ENCODE data around the gene IGIP. TPM values are rescaled to one million over a fixed set of nuclear protein-coding genes. Genes with fewer than 3 reads are reported as not detected.

IGIP gene
- total RNA-seq, 1 experiment from 2014 or later: 2.0 TPM

DNA sequence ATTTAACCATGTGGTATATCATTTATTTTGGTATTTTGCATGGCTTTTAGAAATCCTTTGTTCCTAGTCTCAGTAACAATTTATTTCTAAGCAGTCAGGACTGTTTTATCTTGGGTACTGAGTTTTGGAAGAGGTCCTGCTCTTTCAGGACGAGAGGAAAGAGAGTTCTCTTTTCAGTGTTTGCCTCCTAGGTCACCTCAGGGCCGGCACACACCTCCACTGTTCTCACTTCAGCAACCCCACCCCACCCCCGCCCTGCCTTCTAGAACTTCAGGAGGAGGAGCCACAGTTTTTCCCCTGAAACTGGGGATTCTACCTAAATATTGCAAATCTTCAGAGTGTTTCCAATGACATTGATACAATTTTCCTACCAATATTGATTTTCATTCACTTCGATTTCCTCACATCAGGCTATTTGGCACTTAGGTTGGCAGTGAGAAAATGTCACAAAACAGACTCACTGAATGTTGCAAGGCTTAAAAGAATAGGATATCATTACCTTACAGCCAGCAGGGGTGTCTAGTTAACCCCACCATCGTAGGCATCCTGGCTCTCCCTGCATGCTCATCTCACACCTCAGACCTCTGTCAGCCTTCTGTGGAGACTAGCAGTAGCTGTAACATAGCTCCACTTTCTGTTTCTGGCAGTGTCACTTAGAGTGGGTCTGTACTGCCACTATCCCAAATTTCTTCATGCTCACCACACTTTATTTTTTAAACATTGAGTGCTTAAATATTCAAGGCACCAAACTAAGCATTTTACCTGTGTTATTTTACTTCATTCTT is 5.4 kb downstream of the IGIP start:
- DNase-seq (ENCODE audit: low read depth, low spot score): no peak
- in situ Hi-C loops (cut with HindIII; ENCODE audit: low pct_unique_long_range_greater_than_20kb, low sequenced_read_pairs): no loop called here

DNA sequence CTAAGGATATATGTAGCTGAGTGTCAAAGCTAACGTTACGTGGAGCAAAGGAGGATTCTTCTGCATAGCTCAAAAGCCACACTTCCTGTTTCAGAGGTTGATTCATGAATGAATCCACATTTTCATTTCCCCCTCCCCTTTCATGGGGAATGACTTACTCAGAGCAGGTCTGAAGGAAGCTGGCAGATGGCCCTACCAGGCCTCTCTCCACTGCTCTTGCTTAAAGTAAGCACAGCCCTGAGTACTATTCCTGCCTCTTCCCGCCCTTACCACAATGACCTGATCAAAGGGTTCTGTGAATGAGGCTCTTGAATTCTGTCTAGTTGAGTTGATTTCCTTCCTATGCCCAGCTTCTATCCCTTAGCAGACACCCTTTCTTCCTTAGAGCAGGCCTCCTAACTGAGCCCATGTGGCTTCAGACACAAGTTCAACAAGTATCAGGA is 6.3 kb downstream of the IGIP start:
- DNase-seq (ENCODE audit: low read depth, low spot score): peak; percentile 30
- in situ Hi-C loops (cut with HindIII; ENCODE audit: low pct_unique_long_range_greater_than_20kb, low sequenced_read_pairs): no loop called here

GRCh38 chr5:140133514-140134167 is 7.9 kb downstream of the IGIP start:
- in situ Hi-C loops (cut with HindIII; ENCODE audit: low pct_unique_long_range_greater_than_20kb, low sequenced_read_pairs): no loop called here
- no peak for DNase-seq (ENCODE audit: low read depth, low spot score)

GRCh38 chr5:140134277-140134935 is 8.7 kb downstream of the IGIP start:
- in situ Hi-C loops (cut with HindIII; ENCODE audit: low pct_unique_long_range_greater_than_20kb, low sequenced_read_pairs): no loop called here

DNA sequence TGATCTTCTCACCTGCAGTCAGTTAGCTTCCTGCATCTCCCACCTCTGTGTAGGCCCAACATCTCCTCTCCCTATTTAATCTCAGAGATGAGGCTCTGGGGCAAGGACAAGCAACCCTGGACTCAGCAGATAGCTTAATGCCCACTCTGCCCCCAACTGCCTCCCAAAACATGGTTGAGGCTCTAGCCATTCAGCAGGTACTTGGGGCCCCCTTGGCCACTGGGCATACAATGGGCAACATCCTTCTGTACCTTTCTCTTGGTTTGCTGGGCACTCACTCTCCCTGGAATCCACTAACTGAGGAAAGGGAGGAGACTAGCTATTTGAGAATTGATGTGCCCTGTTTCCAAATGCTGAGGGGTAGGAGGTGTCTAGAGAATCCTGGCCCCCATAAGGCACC is 9.4 kb downstream of the IGIP start:
- no peak for DNase-seq (ENCODE audit: low read depth, low spot score)
- in situ Hi-C loops (cut with HindIII; ENCODE audit: low pct_unique_long_range_greater_than_20kb, low sequenced_read_pairs): no loop called here

More at GRCh38 chr5:140134277-140134935, 8.7 kb downstream of the IGIP start:
- no peak for DNase-seq (ENCODE audit: low read depth, low spot score)

- in situ Hi-C loops (cut with HindIII; ENCODE audit: low pct_unique_long_range_greater_than_20kb, low sequenced_read_pairs): no loop called here
- no peak for DNase-seq (ENCODE audit: low read depth, low spot score)
These were observed 10.9 kb downstream of the IGIP start for GRCh38 chr5:140136624-140137023.

DNA sequence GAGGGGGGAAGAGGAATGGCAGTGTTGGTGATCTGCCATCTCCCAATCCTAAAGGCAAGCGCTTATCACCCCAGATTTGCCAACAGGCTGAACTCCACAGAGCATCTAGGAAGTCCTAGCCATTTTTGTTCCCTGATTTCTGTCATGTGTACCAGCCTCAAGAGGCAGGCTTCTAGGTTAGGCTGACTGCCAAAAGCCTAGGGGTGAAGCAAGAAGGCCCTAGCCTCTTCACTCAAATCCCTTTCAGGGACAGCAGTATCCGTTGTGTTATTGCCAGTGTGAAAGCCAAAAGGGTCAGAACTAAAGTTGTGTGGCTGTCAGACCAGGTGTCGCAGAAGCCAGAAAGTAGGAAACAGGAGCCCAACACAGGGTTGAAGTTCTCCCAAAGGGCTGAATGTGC is 14.7 kb downstream of the IGIP start:
- in situ Hi-C loops (cut with HindIII; ENCODE audit: low pct_unique_long_range_greater_than_20kb, low sequenced_read_pairs): no loop called here
- DNase-seq (ENCODE audit: low read depth, low spot score): no peak

DNA sequence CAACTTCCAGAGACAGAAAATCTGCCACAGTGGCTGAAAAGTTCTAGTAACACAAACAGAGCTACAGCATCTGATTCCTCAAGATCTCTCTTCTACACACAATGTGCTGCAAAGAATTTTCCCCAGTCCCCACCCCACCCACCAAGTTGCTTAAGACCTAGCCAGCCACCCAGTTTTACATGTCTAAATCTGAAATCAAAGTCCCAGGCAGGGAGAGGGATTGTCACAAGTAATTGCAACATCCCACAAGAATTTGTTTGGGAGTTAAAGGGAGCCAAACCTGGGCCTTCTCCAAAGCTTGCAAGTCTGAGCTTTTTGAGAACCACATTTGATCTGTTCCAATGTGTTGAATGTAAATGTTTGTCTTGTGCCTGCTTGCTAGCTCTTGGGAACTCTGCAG is 15.5 kb downstream of the IGIP start:
- in situ Hi-C loops (cut with HindIII; ENCODE audit: low pct_unique_long_range_greater_than_20kb, low sequenced_read_pairs): no loop called here
- DNase-seq (ENCODE audit: low read depth, low spot score): no peak

- in situ Hi-C loops (cut with HindIII; ENCODE audit: low pct_unique_long_range_greater_than_20kb, low sequenced_read_pairs): no loop called here
- DNase-seq (ENCODE audit: low read depth, low spot score): no peak
These were observed 16.5 kb downstream of the IGIP start for GRCh38 chr5:140142246-140142645.

DNA sequence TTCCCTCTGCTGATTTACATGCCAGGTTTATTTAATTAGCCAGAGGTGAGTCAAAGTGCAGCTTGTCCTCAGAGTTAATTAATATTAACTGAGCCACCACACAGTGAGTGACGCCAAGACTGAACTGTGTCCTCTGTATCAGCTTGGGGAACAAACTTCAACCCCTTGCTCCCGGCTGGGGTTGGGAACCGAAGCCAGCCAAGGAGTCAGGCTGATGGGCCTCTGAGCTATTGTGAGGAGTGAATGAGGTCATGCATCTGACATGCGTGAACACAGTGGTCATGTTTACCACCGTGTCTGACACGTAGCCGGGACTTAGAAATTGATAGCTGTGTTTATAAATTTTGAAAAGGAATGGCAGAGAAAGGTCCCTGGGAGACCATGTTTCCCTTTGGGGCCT is 17.1 kb downstream of the IGIP start:
- no peak for DNase-seq (ENCODE audit: low read depth, low spot score)
- in situ Hi-C loops (cut with HindIII; ENCODE audit: low pct_unique_long_range_greater_than_20kb, low sequenced_read_pairs): no loop called here

DNA sequence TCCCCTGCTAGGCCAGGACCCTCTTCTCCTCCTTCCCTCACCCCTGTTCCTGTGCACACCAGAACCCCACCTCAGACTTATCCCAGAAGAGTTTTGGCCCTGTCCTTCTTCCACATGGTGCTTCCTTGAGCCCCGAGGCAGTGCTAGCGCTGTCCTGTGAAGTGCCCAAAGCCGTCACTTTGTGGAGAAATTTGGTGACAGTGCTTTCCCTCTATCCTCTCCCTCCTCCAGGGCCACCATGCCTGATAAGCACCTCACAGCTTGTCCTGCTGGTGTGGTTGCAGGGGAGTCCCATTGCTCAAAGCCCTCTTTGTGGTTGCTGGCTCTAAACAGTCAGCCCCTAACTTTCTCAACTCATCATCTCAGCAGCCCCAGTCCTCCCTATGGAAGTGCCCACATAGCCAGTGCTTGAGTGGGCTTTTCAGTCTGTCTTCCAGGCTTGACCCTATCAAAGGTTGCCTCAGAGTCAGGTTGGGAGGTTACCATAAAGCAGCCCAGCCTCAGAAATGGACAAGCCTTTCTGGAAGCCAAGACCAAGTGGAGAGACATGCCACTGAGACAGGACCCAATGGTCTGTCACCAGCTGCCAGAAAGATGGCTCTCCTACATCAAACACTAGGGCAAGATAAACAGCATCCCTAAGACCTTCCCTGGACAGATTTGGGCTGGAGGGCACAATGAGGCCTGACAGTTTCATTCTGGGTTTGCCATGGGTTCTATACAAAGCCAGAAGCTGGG is 18.0 kb downstream of the IGIP start:
- in situ Hi-C loops (cut with HindIII; ENCODE audit: low pct_unique_long_range_greater_than_20kb, low sequenced_read_pairs): no loop called here
- DNase-seq (ENCODE audit: low read depth, low spot score): no peak

GRCh38 chr5:140145256-140145655 is 19.5 kb downstream of the IGIP start:
- in situ Hi-C loops (cut with HindIII; ENCODE audit: low pct_unique_long_range_greater_than_20kb, low sequenced_read_pairs): no loop called here
- DNase-seq (ENCODE audit: low read depth, low spot score): no peak

GRCh38 chr5:140145818-140146522 is 20.2 kb downstream of the IGIP start:
- no peak for DNase-seq (ENCODE audit: low read depth, low spot score)
- in situ Hi-C loops (cut with HindIII; ENCODE audit: low pct_unique_long_range_greater_than_20kb, low sequenced_read_pairs): no loop called here

DNA sequence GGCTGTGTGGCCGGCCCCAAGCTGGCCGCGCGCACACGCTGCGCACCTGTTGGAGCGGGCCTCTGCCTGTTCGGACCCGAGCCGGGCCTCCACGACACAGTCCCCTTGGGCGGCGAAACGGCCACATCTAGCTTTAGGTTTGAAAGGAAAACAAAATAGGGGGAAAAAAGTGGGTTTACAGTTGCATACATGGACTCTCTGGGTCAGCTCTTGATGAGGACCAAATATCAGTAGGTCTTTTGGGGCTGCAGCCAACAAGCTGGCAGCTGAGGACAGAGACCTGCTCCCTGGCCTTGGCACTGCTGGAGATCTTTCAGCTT is 20.7 kb downstream of the IGIP start:
- DNase-seq (ENCODE audit: low read depth, low spot score): no peak
- in situ Hi-C loops (cut with HindIII; ENCODE audit: low pct_unique_long_range_greater_than_20kb, low sequenced_read_pairs): no loop called here

GRCh38 chr5:140147460-140147859 is 21.7 kb downstream of the IGIP start:
- in situ Hi-C loops (cut with HindIII; ENCODE audit: low pct_unique_long_range_greater_than_20kb, low sequenced_read_pairs): no loop called here
- DNase-seq (ENCODE audit: low read depth, low spot score): no peak

DNA sequence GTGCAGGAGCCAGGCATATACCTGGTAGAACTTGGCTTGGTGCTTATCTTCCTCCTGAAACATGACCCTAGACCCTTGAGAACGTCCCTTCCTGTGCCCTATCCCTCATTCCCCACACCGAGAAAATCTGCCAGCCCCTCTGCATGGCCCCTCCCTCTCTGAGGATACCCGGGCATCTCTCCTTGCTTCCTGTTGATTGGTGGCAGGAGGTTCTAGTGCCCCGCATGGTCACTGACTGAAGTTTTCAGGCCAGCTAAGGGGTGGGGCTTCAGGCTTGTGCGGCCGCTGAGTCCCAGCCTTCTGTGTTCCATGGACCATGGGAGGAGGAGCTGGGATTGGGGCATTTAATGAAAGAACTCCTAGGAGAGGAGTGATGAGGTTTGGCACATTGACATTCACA is 22.8 kb downstream of the IGIP start:
- in situ Hi-C loops (cut with HindIII; ENCODE audit: low pct_unique_long_range_greater_than_20kb, low sequenced_read_pairs): no loop called here
- peak; percentile 83 for DNase-seq (ENCODE audit: low read depth, low spot score)

GRCh38 chr5:140150201-140150600 is 24.5 kb downstream of the IGIP start:
- in situ Hi-C loops (cut with HindIII; ENCODE audit: low pct_unique_long_range_greater_than_20kb, low sequenced_read_pairs): no loop called here
- no peak for DNase-seq (ENCODE audit: low read depth, low spot score)

Measured in SK-MEL-5 (cell line).